ENCODE measurements around the gene ALLC.

ALLC gene

GRCh38 chr2:3664118-3664517 lies 6.1 kb downstream of the ALLC start:
- no peak for TF ChIP-seq TEAD4 (IDR thresholded peaks at IDR 0.05)
- TF ChIP-seq CEBPB (IDR thresholded peaks at IDR 0.05), result no peak
- no peak for TF ChIP-seq NFIC (IDR thresholded peaks at IDR 0.05)
- TF ChIP-seq EGR1 (IDR thresholded peaks at IDR 0.05), result no peak
- TF ChIP-seq EP300 (IDR thresholded peaks at IDR 0.05; ENCODE audit: borderline replicate concordance), result no peak
- TF ChIP-seq TAF1 (IDR thresholded peaks at IDR 0.05; ENCODE audit: low read depth), result no peak
- TF ChIP-seq CREB1 (IDR thresholded peaks at IDR 0.05; ENCODE audit: low read depth), result no peak
- TF ChIP-seq USF1 (IDR thresholded peaks at IDR 0.05), result no peak
- no peak for TF ChIP-seq REST (IDR thresholded peaks at IDR 0.05; ENCODE audit: low read depth)
- TF ChIP-seq, protein P1, sequence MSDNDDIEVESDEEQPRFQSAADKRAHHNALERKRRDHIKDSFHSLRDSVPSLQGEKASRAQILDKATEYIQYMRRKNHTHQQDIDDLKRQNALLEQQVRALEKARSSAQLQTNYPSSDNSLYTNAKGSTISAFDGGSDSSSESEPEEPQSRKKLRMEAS (IDR thresholded peaks at IDR 0.05), result no peak
- no peak for TF ChIP-seq YY1 (IDR thresholded peaks at IDR 0.05; ENCODE audit: low read depth)

GRCh38 chr2:3664925-3665324 lies 6.9 kb downstream of the ALLC start:
- no peak for TF ChIP-seq CEBPB (IDR thresholded peaks at IDR 0.05)
- TF ChIP-seq CREB1 (IDR thresholded peaks at IDR 0.05; ENCODE audit: low read depth), result no peak
- TF ChIP-seq EGR1 (IDR thresholded peaks at IDR 0.05), result no peak
- no peak for TF ChIP-seq TEAD4 (IDR thresholded peaks at IDR 0.05)
- TF ChIP-seq NFIC (IDR thresholded peaks at IDR 0.05), result no peak
- TF ChIP-seq TCF12 (IDR thresholded peaks at IDR 0.05; ENCODE audit: low read depth), result no peak

DNA sequence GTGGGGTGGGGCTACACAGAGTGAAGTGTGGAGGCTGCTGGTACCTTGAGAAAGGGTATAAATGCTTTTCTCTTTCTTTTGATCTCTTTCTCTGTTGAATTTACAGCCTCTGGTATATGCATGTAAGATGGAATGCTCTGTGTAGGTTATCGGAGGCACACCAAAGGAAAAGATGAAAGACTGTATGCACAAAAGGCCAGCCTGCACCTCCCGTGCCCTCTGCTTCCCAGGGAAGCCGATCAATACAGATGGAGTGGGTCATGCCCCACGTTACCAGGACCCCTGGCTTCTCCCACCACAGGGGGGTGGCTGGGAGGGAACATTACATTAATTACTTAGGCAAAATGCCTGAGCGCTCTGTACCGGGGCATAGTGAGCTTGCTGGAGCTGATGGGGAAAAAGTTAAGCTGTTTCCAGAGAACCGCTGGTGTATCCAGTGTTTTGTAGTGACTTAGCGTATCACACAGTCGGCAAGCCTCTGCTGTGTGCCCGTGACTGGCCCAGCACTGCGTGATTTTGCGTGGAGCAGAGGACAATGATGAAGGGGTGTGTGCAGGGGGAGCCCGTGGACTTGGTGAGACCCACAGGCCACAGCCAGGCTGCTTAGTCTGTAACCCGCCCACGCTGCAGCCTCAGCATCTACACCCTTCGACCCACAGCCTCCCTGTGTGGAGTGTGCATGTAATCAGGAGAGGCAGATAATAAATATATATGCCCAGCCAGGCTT lies 8.0 kb downstream of the ALLC start:
- TF ChIP-seq TCF12 (IDR thresholded peaks at IDR 0.05; ENCODE audit: low read depth) (no peak), CREB1 (IDR thresholded peaks at IDR 0.05; ENCODE audit: low read depth) (no peak), ZBTB7A (IDR thresholded peaks at IDR 0.05; ENCODE audit: low read depth) (no peak), REST (IDR thresholded peaks at IDR 0.05; ENCODE audit: low read depth) (no peak), YY1 (IDR thresholded peaks at IDR 0.05; ENCODE audit: low read depth) (no peak), TAF1 (IDR thresholded peaks at IDR 0.05; ENCODE audit: low read depth) (no peak), USF1 (IDR thresholded peaks at IDR 0.05) (no peak), RAD21 (IDR thresholded peaks at IDR 0.05; ENCODE audit: low read depth) (no peak), FOXM1 (IDR thresholded peaks at IDR 0.05; ENCODE audit: borderline replicate concordance, low read depth) (no peak), EGR1 (IDR thresholded peaks at IDR 0.05) (no peak), NFIC (IDR thresholded peaks at IDR 0.05) (no peak), CEBPB (IDR thresholded peaks at IDR 0.05) (no peak), EP300 (IDR thresholded peaks at IDR 0.05; ENCODE audit: borderline replicate concordance) (no peak), TEAD4 (IDR thresholded peaks at IDR 0.05) (no peak)
- TF ChIP-seq, protein P1 (IDR thresholded peaks at IDR 0.05), result no peak

- no peak for TF ChIP-seq TAF1 (IDR thresholded peaks at IDR 0.05; ENCODE audit: low read depth)
- no peak for TF ChIP-seq USF1 (IDR thresholded peaks at IDR 0.05)
- TF ChIP-seq NFIC (IDR thresholded peaks at IDR 0.05), result no peak
- no peak for TF ChIP-seq TEAD4 (IDR thresholded peaks at IDR 0.05)
- TF ChIP-seq EGR1 (IDR thresholded peaks at IDR 0.05), result no peak
- TF ChIP-seq YY1 (IDR thresholded peaks at IDR 0.05; ENCODE audit: low read depth), result no peak
- TF ChIP-seq RAD21 (IDR thresholded peaks at IDR 0.05; ENCODE audit: low read depth), result no peak
- TF ChIP-seq CEBPB (IDR thresholded peaks at IDR 0.05), result no peak
- TF ChIP-seq ZBTB7A (IDR thresholded peaks at IDR 0.05; ENCODE audit: low read depth), result no peak
- no peak for TF ChIP-seq TCF12 (IDR thresholded peaks at IDR 0.05; ENCODE audit: low read depth)
- TF ChIP-seq REST (IDR thresholded peaks at IDR 0.05; ENCODE audit: low read depth), result no peak
- TF ChIP-seq, protein P1 (IDR thresholded peaks at IDR 0.05), result no peak
- no peak for TF ChIP-seq CREB1 (IDR thresholded peaks at IDR 0.05; ENCODE audit: low read depth)
- no peak for TF ChIP-seq EP300 (IDR thresholded peaks at IDR 0.05; ENCODE audit: borderline replicate concordance)
- no peak for TF ChIP-seq FOXM1 (IDR thresholded peaks at IDR 0.05; ENCODE audit: borderline replicate concordance, low read depth)
Observed at GRCh38 chr2:3666613-3666975, 8.6 kb downstream of the ALLC start.

Data from Ishikawa (cell line).